Left lung (tissue), 10 donors: Measurements from ENCODE around the gene RNF186. TPM values are rescaled to one million over a fixed set of nuclear protein-coding genes. Genes with fewer than 3 reads are reported as not detected.
A peak's percentile ranks its signal among the peaks of the same experiment; 100 is the strongest.

Experiments
- ATAC-seq: fragments of 200-7000 bp; cut with Tn5 transposase; one replicate; pipeline ENCODE4 v1.9.1; 2020; ENCODE audit warnings: moderate library complexity
- DNase-seq, 4 donors: peaks; one replicate each; pipeline ENCODE4 v3.0.0-alpha.2; 2013 to 2020
- H3K27ac ChIP-seq, 2 donors: fragments of 200-600 bp; sonication (generic) in 1 of 2; one replicate each; pipeline versions ENCODE4 v1.5.0 to v1.8.0; 2020 to 2021
- H3K27me3 ChIP-seq, 2 donors: fragments of 200-600 bp; sonication (generic) in 1 of 2; one replicate each; pipeline versions ENCODE4 v1.5.0 to v1.8.0; 2020 to 2021
- H3K36me3 ChIP-seq, 2 donors: fragments of 200-600 bp; sonication (generic) in 1 of 2; one replicate each; pipeline versions ENCODE4 v1.5.0 to v1.8.0; 2020 to 2021
- H3K4me1 ChIP-seq, 2 donors: fragments of 200-600 bp; one replicate each; pipeline ENCODE4 v1.8.0; 2021
- H3K4me3 ChIP-seq, 2 donors: fragments of 200-600 bp; sonication (generic) in 1 of 2; one replicate each; pipeline versions ENCODE4 v1.5.0 to v1.8.0; 2020 to 2021; ENCODE audit warnings: mild to moderate bottlenecking in 1 of 2
- H3K9me3 ChIP-seq, 2 donors: fragments of 200-600 bp; sonication (generic) in 1 of 2; one replicate each; pipeline versions ENCODE4 v1.5.0 to v1.8.0; 2020 to 2021
- CTCF ChIP-seq, 2 donors: fragments of 200-600 bp; sonication (generic) in 1 of 2; IDR thresholded peaks; one replicate each; pipeline versions ENCODE4 v1.5.0 to v1.8.0; 2021; ENCODE audit warnings: antibody characterized with exemption in 2 of 2
- intact Hi-C, 2 donors: fragments of 100-400 bp; cut with DNase I; formaldehyde crosslinking; loops; one replicate each; pipeline versions ENCODE4 v1.11.2 to v1.14.2; 2022
- polyA plus RNA-seq, 6 donors: library from polyadenylated mRNA; unstranded; fragments of 120-200 nt; gene quantifications; one replicate each; pipeline ENCODE4 v1.2.1, GENCODE V29; 2013; ENCODE audit not compliant: insufficient read length in 6 of 6
- total RNA-seq, 2 donors: library from RNA; stranded (reverse); fragmentation: NEBNext Ultra II Directional; extraction: Animal tissue kit (Norgen Biotek cat#: 25700); gene quantifications; one replicate each; pipeline ENCODE4 v1.2.1, GENCODE V29; 2021
- donor health status: DM: no; HTN: yes; CAD: no.
- donor health status: DM: no; HTN: no; CAD: no.

Gene RNF186
- total and polyA plus RNA-seq, 8 donors = 0.12 TPM; not detected in 7

- H3K4me1 ChIP-seq = no peaks in the 10 kb centered on the region
- no peak for TF ChIP-seq CTCF (IDR thresholded peaks at IDR 0.05)
- no peaks in the 10 kb centered on the region for H3K9me3 ChIP-seq
- peaks cover 0 to 56% of the 10 kb centered on the region in 2 donors for H3K36me3 ChIP-seq
- H3K4me3 ChIP-seq = no peak overlapping the region
- H3K27me3 ChIP-seq = no peaks in the 10 kb centered on the region
- intact Hi-C loops = no loop called here
- no peak overlapping the region for H3K27ac ChIP-seq
- no peak for DNase-seq
- no peak for ATAC-seq
Measured at GRCh38 chr1:19771350-19771749, 43.7 kb downstream of the RNF186 start.

- no peak overlapping the region for H3K27ac ChIP-seq
- H3K4me1 ChIP-seq = no peaks in the 10 kb centered on the region
- intact Hi-C loops = no loop called here
- peaks cover 0 to 52% of the 10 kb centered on the region in 2 donors for H3K36me3 ChIP-seq
- DNase-seq = no peak
- TF ChIP-seq CTCF (IDR thresholded peaks at IDR 0.05) = no peak
- H3K9me3 ChIP-seq = no peaks in the 10 kb centered on the region
- H3K27me3 ChIP-seq = no peaks in the 10 kb centered on the region
- no peak overlapping the region for H3K4me3 ChIP-seq
- no peak for ATAC-seq
Measured at GRCh38 chr1:19770436-19771190, 44.5 kb downstream of the RNF186 start.

- peaks cover 0 to 52% of the 10 kb centered on the region in 2 donors for H3K36me3 ChIP-seq
- DNase-seq = peak in 1 of 4 donors; percentile 3
Measured at GRCh38 chr1:19769211-19769932, 45.7 kb downstream of the RNF186 start.

GRCh38 chr1:19768353-19769210 lies 46.5 kb downstream of the RNF186 start:
- H3K4me1 ChIP-seq = no peaks in the 10 kb centered on the region
- H3K4me3 ChIP-seq = no peak overlapping the region
- no peaks in the 10 kb centered on the region for H3K27me3 ChIP-seq
- no peak for TF ChIP-seq CTCF (IDR thresholded peaks at IDR 0.05)
- H3K27ac ChIP-seq = no peak overlapping the region
- H3K9me3 ChIP-seq = no peaks in the 10 kb centered on the region
- DNase-seq (no peak), ATAC-seq (no peak)
- H3K36me3 ChIP-seq = peaks cover 0 to 52% of the 10 kb centered on the region in 2 donors
- intact Hi-C loops = no loop called here

More at GRCh38 chr1:19769211-19769932, 45.7 kb downstream of the RNF186 start:
- Histone ChIP-seq H3K27me3 (no peaks in the 10 kb centered on the region), H3K4me3 (no peak overlapping the region), H3K9me3 (no peaks in the 10 kb centered on the region), H3K27ac (no peak overlapping the region), H3K4me1 (no peaks in the 10 kb centered on the region)
- no peak for TF ChIP-seq CTCF (IDR thresholded peaks at IDR 0.05)
- intact Hi-C loops = no loop called here
- no peak for ATAC-seq
